Measurements from ENCODE around the gene RBFOX1. TPM values are rescaled to one million over a fixed set of nuclear protein-coding genes. Genes with fewer than 3 reads are reported as not detected.

Gene RBFOX1
- total RNA-seq, 1 experiment from 2014 or later, result not detected

DNA sequence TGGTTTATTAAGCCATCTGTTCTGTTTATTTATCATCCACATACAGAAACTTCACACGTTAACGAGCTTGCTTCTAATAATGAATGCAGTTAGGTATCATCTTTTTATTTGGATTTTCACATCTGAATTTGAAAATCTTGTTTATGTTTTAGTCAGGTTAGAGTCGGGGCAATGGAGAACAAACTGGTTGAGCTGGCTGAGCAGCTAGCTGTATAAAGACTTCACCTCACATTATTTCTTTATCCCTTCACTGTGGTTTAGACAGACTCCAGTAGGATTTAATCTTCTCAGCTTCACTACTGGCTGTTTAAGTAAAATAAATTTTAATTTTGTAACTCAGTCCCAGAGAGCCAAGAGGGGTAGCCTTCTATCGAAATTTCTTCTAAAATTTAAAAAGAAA is 415.9 kb downstream of the RBFOX1 start:
- no peaks in the 10 kb centered on the region for H3K36me3 ChIP-seq (ENCODE audit: low read depth, low read length)
- CTCF ChIA-PET, result no interaction called here
- POLR2A ChIA-PET (ENCODE audit: unreplicated experiment), result no interaction called here
- H3K4me1 ChIP-seq (ENCODE audit: insufficient read depth, low read length), result no peaks in the 10 kb centered on the region
- H3K79me2 ChIP-seq (ENCODE audit: low read length), result no peaks in the 10 kb centered on the region
- H3K9ac ChIP-seq (ENCODE audit: low read length), result no peak overlapping the region
- H3K27me3 ChIP-seq (ENCODE audit: low read length), result no peaks in the 10 kb centered on the region
- intact Hi-C loops (cut with micrococcal nuclease), result no loop called here
- no peak overlapping the region for H3K4me2 ChIP-seq (ENCODE audit: low read length)
- no peak overlapping the region for H3K27ac ChIP-seq (ENCODE audit: low read length)
- no peak overlapping the region for H3K4me3 ChIP-seq (ENCODE audit: low read length)
- H3F3A ChIP-seq (ENCODE audit: low read length, unreplicated experiment), result no peaks in the 10 kb centered on the region
- no peaks in the 10 kb centered on the region for H3K9me3 ChIP-seq (ENCODE audit: low read length)
- BruUV-seq (replicated peaks), result no TSS peak
- H2AFZ ChIP-seq (ENCODE audit: low read length), result no peak overlapping the region
- TF ChIP-seq EZH2phosphoT487 (IDR thresholded peaks at IDR 0.05; ENCODE audit: borderline replicate concordance, low read length) (no peak), EZH2 (IDR thresholded peaks at IDR 0.05; ENCODE audit: low read length, unreplicated experiment) (no peak)
- TF ChIP-seq, protein P1, sequence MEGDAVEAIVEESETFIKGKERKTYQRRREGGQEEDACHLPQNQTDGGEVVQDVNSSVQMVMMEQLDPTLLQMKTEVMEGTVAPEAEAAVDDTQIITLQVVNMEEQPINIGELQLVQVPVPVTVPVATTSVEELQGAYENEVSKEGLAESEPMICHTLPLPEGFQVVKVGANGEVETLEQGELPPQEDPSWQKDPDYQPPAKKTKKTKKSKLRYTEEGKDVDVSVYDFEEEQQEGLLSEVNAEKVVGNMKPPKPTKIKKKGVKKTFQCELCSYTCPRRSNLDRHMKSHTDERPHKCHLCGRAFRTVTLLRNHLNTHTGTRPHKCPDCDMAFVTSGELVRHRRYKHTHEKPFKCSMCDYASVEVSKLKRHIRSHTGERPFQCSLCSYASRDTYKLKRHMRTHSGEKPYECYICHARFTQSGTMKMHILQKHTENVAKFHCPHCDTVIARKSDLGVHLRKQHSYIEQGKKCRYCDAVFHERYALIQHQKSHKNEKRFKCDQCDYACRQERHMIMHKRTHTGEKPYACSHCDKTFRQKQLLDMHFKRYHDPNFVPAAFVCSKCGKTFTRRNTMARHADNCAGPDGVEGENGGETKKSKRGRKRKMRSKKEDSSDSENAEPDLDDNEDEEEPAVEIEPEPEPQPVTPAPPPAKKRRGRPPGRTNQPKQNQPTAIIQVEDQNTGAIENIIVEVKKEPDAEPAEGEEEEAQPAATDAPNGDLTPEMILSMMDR (conservative IDR thresholded peaks at IDR 0.05; ENCODE audit: low read depth, low read length), result no peak
- DNase-seq, result no peak
- ATAC-seq, result no peak
- no peaks in the 10 kb centered on the region for H4K20me1 ChIP-seq (ENCODE audit: low read length)
- no peaks in the 10 kb centered on the region for H3K9me2 ChIP-seq (replicated peaks; ENCODE audit: low read length)

DNA sequence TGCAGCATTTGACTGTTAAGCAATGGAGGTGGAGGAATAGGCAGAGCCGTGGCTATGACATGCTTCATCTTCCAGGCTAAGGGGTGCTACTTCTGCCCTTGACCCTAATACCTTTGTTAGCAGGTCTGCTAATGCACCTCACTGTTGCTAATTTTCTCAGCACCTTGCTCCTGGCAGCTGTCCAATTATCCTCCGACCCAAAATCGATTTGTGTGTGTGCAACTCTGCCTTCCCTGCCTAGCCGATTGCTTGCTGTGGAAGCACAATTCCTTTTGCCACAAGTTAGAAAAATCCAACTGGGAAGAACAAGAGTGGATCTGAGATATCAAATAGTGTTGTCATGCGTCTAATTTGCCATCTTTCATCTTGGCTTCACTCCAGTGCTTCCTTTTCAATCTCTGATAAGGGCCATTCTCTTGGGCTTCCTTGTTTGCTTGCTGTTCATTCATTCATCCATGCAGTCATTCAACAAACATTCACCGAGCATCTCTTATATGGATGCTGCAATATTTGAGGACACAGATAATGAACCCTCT is 422.8 kb downstream of the RBFOX1 start:
- intact Hi-C loops (cut with micrococcal nuclease), result no loop called here
- no peaks in the 10 kb centered on the region for H3K36me3 ChIP-seq (ENCODE audit: low read depth, low read length)
- BruUV-seq (replicated peaks), result no TSS peak
- no peaks in the 10 kb centered on the region for H4K20me1 ChIP-seq (ENCODE audit: low read length)
- no peak overlapping the region for H3K4me2 ChIP-seq (ENCODE audit: low read length)
- H3F3A ChIP-seq (ENCODE audit: low read length, unreplicated experiment), result no peaks in the 10 kb centered on the region
- no peaks in the 10 kb centered on the region for H3K79me2 ChIP-seq (ENCODE audit: low read length)
- DNase-seq (no peak), ATAC-seq (no peak)
- ChIA-PET CTCF (no interaction called here), POLR2A (ENCODE audit: unreplicated experiment) (no interaction called here)
- H3K9me2 ChIP-seq (replicated peaks; ENCODE audit: low read length), result no peaks in the 10 kb centered on the region
- no peak overlapping the region for H3K9ac ChIP-seq (ENCODE audit: low read length)
- TF ChIP-seq EZH2 (IDR thresholded peaks at IDR 0.05; ENCODE audit: low read length, unreplicated experiment), result no peak
- TF ChIP-seq EZH2phosphoT487 (IDR thresholded peaks at IDR 0.05; ENCODE audit: borderline replicate concordance, low read length), result no peak
- TF ChIP-seq, protein P1 (conservative IDR thresholded peaks at IDR 0.05; ENCODE audit: low read depth, low read length), result no peak
- H2AFZ ChIP-seq (ENCODE audit: low read length), result no peak overlapping the region
- H3K9me3 ChIP-seq (ENCODE audit: low read length), result no peaks in the 10 kb centered on the region
- no peaks in the 10 kb centered on the region for H3K4me1 ChIP-seq (ENCODE audit: insufficient read depth, low read length)
- no peak overlapping the region for H3K27ac ChIP-seq (ENCODE audit: low read length)
- no peak overlapping the region for H3K4me3 ChIP-seq (ENCODE audit: low read length)
- H3K27me3 ChIP-seq (ENCODE audit: low read length), result no peaks in the 10 kb centered on the region

Data from PC-3 (cell line).